ENCODE results near the gene FRG1. TPM values are rescaled to one million over a fixed set of nuclear protein-coding genes. Genes with fewer than 3 reads are reported as not detected.

The FRG1 gene
- total RNA-seq, 2 donors from 2014 or later: 27.5 to 51.5 TPM

Other genes starting within 250 kb of the FRG1 start
- gene FRG2, start 86.4 kb downstream of the FRG1 start, total RNA-seq: not detected
- not detected for gene DBET, start 123.6 kb downstream of the FRG1 start, total RNA-seq
- gene DUX4, start 232.9 kb downstream of the FRG1 start, total RNA-seq: not detected

Measured in natural killer cell treated with Interleukin-12 subunit alpha and Interleukin-12 subunit beta and Interleukin-15 and Interleukin-18, amount 100 ng/mL, for 72 hours (primary cell).